ENCODE results near the gene DDX10. TPM values are rescaled to one million over a fixed set of nuclear protein-coding genes. Genes with fewer than 3 reads are reported as not detected.

Gene DDX10
- total RNA-seq, 2 donors from 2014 or later, result 8.0 to 28.2 TPM

- Histone ChIP-seq H3K36me3 (no peaks in the 10 kb centered on the region), H3K27me3 (replicated peaks; ENCODE audit: insufficient read depth) (no peaks in the 10 kb centered on the region), H3K4me1 (ENCODE audit: control insufficient read depth in 1 of 2, low read depth in 2 of 2) (no peaks in the 10 kb centered on the region), H3K4me3 (no peak overlapping the region), H3K27ac (no peak overlapping the region), H3K9me3 (no peaks in the 10 kb centered on the region)
- ATAC-seq (ENCODE audit: insufficient number of reproducible peaks, low FRiP score, low read depth), result no peak
- TF ChIP-seq, protein P1, sequence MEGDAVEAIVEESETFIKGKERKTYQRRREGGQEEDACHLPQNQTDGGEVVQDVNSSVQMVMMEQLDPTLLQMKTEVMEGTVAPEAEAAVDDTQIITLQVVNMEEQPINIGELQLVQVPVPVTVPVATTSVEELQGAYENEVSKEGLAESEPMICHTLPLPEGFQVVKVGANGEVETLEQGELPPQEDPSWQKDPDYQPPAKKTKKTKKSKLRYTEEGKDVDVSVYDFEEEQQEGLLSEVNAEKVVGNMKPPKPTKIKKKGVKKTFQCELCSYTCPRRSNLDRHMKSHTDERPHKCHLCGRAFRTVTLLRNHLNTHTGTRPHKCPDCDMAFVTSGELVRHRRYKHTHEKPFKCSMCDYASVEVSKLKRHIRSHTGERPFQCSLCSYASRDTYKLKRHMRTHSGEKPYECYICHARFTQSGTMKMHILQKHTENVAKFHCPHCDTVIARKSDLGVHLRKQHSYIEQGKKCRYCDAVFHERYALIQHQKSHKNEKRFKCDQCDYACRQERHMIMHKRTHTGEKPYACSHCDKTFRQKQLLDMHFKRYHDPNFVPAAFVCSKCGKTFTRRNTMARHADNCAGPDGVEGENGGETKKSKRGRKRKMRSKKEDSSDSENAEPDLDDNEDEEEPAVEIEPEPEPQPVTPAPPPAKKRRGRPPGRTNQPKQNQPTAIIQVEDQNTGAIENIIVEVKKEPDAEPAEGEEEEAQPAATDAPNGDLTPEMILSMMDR (IDR thresholded peaks at IDR 0.05), result no peak
- no peak for DNase-seq (ENCODE audit: low spot score)
These were observed 293.7 kb downstream of the DDX10 start for GRCh38 chr11:108958368-108959104.

DNA sequence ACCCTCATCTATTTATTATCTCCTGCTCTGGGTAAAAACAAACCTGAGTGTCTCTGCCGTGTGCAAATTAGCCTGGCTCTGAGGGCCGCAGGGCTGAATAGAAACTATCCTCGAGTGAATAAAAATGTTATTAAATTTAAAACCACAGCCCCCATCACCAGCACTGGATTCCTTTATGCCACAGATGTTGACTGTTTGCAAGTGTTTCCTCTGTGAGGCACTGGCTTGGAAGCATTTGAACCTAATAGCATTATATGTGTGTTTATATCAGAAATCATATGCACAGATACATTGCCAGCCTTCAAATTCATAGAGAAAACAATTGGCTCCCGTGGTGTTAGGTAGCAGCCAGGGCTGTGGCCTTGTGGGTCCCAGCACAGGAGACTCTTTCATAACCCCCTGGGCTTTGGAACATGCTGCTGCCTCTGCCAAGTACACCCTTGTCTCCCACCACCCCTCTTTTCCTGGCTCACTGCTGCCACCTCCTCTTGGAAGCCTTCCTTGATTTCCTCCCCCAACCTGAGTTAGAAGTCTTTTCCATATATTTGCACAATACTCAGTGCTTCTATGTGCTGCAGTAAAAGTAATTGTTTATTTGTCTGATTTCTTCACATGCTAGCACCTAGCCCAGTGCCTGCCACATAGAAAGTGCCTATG is 294.4 kb downstream of the DDX10 start:
- no peaks in the 10 kb centered on the region for H3K36me3 ChIP-seq
- H3K4me1 ChIP-seq (ENCODE audit: control insufficient read depth in 1 of 2, low read depth in 2 of 2), result no peaks in the 10 kb centered on the region
- H3K9me3 ChIP-seq, result no peaks in the 10 kb centered on the region
- no peaks in the 10 kb centered on the region for H3K27me3 ChIP-seq (replicated peaks; ENCODE audit: insufficient read depth)
- DNase-seq (ENCODE audit: low spot score), result no peak
- H3K4me3 ChIP-seq, result no peak overlapping the region
- H3K27ac ChIP-seq, result no peak overlapping the region
- TF ChIP-seq, protein P1 (IDR thresholded peaks at IDR 0.05), result no peak
- no peak for ATAC-seq (ENCODE audit: insufficient number of reproducible peaks, low FRiP score, low read depth)

- H3K9me3 ChIP-seq, result no peaks in the 10 kb centered on the region
- no peak overlapping the region for H3K27ac ChIP-seq
- TF ChIP-seq, protein P1 (IDR thresholded peaks at IDR 0.05), result no peak
- H3K27me3 ChIP-seq (replicated peaks; ENCODE audit: insufficient read depth), result no peaks in the 10 kb centered on the region
- ATAC-seq (ENCODE audit: insufficient number of reproducible peaks, low FRiP score, low read depth) (no peak), DNase-seq (ENCODE audit: low spot score) (no peak)
- H3K4me3 ChIP-seq, result no peak overlapping the region
- H3K4me1 ChIP-seq (ENCODE audit: control insufficient read depth in 1 of 2, low read depth in 2 of 2), result no peaks in the 10 kb centered on the region
- no peaks in the 10 kb centered on the region for H3K36me3 ChIP-seq
These were observed 295.0 kb downstream of the DDX10 start for GRCh38 chr11:108959874-108960273.

- ATAC-seq (ENCODE audit: insufficient number of reproducible peaks, low FRiP score, low read depth) (no peak), DNase-seq (ENCODE audit: low spot score) (no peak)
- Histone ChIP-seq H3K4me1 (ENCODE audit: control insufficient read depth in 1 of 2, low read depth in 2 of 2) (no peaks in the 10 kb centered on the region), H3K36me3 (no peaks in the 10 kb centered on the region), H3K4me3 (no peak overlapping the region), H3K27ac (no peak overlapping the region), H3K27me3 (replicated peaks; ENCODE audit: insufficient read depth) (no peaks in the 10 kb centered on the region), H3K9me3 (no peaks in the 10 kb centered on the region)
- TF ChIP-seq, protein P1 (IDR thresholded peaks at IDR 0.05), result no peak
These were observed 295.6 kb downstream of the DDX10 start for GRCh38 chr11:108960501-108960900.

GRCh38 chr11:108961095-108961494 is 296.2 kb downstream of the DDX10 start:
- H3K36me3 ChIP-seq, result no peaks in the 10 kb centered on the region
- ATAC-seq (ENCODE audit: insufficient number of reproducible peaks, low FRiP score, low read depth) (no peak), DNase-seq (ENCODE audit: low spot score) (no peak)
- H3K27me3 ChIP-seq (replicated peaks; ENCODE audit: insufficient read depth), result no peaks in the 10 kb centered on the region
- no peak overlapping the region for H3K27ac ChIP-seq
- no peak overlapping the region for H3K4me3 ChIP-seq
- TF ChIP-seq, protein P1 (IDR thresholded peaks at IDR 0.05), result no peak
- no peaks in the 10 kb centered on the region for H3K9me3 ChIP-seq
- no peaks in the 10 kb centered on the region for H3K4me1 ChIP-seq (ENCODE audit: control insufficient read depth in 1 of 2, low read depth in 2 of 2)
